ENCODE data around the gene KPNA6.

Gene KPNA6

GRCh38 chr1:32187850-32188249 is 80.0 kb downstream of the KPNA6 start:
- no peak for DNase-seq (ENCODE audit: low read depth)

GRCh38 chr1:32192220-32192948 is 84.5 kb downstream of the KPNA6 start:
- DNase-seq (ENCODE audit: low read depth), result no peak

DNA sequence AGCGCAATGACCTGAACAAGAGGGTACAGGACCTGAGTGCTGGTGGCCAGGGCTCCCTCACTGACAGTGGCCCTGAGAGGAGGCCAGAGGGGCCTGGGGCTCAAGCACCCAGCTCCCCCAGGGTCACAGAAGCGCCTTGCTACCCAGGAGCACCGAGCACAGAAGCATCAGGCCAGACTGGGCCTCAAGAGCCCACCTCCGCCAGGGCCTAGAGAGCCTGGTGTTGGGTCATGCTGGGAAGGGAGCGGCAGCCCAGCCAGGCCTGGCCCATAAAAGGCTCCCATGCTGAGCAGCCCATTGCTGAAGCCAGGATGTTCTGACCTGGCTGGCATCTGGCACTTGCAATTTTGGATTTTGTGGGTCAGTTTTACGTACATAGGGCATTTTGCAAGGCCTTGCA is 87.1 kb downstream of the KPNA6 start:
- DNase-seq (ENCODE audit: low read depth), result no peak

DNA sequence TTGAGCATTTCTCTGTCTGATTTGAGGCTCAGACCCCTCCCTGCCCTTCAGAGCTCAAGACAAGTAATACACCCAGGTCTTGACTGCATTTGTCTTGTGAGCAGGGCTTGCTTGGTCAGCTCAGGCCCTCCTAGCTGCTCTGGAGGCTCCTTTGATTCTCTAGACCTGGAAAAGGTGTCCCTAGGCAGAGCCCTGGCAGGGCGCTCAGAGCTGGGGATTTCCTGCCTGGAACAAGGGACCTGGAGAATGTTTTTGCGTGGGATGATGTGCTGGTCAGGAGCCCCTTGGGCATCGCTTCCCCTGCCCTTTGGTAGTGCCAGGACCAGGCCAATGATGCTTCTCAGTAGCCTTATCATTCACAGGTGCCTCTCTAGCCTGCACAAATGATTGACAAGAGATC is 87.7 kb downstream of the KPNA6 start:
- DNase-seq (ENCODE audit: low read depth), result no peak

- DNase-seq (ENCODE audit: low read depth), result no peak
These were observed 88.3 kb downstream of the KPNA6 start for GRCh38 chr1:32195972-32196823.

DNA sequence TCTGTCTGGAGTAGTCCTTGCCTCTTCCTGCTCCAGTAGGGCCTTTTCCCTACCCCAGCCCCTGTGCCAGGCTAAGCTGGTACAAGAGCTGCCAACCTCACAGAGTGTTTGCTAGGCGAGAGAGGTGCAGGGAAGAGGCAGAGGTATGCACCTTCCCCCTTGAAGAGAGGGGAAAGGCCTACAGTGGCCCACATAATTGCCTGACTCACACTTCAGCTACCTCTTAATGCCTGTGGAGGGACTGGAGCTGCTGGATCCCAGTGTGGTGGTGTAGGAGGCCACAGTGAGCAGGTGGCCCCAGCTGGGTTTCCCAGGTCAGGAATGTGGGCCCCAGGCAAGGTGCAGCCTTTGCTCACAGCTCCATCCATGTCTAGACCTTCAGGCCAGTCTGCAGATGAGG is 89.2 kb downstream of the KPNA6 start:
- no peak for DNase-seq (ENCODE audit: low read depth)

DNA sequence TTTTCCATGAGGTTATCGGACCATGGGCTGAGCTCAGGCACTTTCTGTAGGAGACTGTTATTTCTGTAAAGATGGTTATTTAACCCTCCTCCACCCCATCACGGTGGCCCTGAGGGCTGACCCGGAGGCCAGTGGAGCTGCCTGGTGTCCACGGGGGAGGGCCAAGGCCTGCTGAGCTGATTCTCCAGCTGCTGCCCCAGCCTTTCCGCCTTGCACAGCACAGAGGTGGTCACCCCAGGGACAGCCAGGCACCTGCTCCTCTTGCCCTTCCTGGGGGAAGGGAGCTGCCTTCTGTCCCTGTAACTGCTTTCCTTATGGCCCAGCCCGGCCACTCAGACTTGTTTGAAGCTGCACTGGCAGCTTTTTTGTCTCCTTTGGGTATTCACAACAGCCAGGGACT is 90.0 kb downstream of the KPNA6 start:
- DNase-seq (ENCODE audit: low read depth), result no peak

DNA sequence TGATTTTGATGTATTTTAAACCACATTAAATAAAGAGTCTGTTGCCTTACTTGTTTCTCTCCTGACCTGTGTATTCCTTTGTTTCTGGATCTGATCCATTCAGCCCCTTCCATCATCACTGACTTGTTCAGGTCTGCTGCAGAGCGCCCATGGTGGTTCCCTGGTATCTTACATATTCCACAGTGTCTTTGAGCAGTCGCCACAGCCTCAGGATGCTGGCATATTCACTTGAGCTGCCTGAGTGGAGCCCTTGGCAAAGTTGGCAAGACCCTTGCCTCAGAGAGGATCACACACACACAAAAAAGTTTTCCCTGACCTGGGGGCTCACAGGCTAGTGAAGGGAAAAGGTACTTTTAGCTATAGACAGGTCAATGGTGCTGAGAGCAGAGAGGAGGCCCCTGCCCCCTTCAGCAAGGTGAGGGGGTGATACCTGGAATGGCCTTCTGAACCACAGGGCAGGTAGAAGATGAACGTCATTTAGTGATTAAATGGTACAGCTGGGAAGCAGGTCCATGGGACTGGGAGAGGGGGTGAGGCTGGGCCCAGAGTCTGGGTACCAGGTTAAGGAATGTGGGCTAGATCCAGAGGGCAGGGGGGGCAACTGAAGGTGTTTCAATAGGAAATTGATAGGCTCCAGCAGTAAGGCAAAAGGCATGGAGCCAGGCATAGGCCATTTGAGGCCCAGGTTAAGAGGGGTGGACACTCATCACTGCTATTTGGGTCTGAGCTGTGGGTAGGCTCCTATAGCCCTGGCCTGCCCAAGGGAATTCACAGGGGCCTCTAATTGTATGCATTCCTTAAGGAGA is 90.6 kb downstream of the KPNA6 start:
- no peak for DNase-seq (ENCODE audit: low read depth)

DNA sequence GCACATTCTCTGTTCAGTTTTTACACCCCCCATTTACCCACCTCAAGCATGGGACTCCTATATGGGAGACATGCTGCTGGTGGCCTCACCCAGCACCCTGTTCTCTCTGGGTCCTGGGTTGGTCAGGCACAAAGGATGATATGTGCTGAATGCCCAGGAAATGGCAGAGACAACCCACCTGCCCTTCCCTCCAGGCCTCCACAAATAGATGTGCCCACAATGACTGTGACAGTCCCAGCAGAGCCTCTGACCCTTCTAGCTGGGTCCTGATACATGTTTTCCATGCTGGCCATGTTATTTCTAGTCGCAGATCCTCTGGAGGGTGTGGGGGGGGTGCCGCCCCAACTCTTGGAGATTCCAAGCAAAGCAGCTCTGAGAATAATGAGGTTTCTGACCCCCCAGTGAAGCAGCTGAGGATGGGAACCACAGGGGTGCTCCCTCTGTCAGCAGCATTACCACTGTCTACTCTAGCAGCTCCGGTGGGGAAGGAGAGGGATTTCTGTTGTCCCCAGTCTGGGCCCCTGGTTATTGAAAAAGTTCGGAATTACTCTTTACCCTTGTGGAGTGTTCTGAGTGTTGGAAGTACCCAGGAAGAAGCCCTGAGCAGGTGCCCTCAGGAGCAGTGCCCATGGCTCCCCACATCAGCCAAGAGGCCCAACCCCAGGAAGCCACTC is 91.3 kb downstream of the KPNA6 start:
- no peak for DNase-seq (ENCODE audit: low read depth)

GRCh38 chr1:32199717-32200072 is 91.8 kb downstream of the KPNA6 start:
- DNase-seq (ENCODE audit: low read depth), result no peak

GRCh38 chr1:32200226-32201010 is 92.6 kb downstream of the KPNA6 start, which contains the start of gene CCDC28B:
Gene CCDC28B, plus strand, starts transcription at chr1:32200595. Its CDS starts 1,341 bp downstream, at chr1:32201936.
- no peak for DNase-seq (ENCODE audit: low read depth)

DNA sequence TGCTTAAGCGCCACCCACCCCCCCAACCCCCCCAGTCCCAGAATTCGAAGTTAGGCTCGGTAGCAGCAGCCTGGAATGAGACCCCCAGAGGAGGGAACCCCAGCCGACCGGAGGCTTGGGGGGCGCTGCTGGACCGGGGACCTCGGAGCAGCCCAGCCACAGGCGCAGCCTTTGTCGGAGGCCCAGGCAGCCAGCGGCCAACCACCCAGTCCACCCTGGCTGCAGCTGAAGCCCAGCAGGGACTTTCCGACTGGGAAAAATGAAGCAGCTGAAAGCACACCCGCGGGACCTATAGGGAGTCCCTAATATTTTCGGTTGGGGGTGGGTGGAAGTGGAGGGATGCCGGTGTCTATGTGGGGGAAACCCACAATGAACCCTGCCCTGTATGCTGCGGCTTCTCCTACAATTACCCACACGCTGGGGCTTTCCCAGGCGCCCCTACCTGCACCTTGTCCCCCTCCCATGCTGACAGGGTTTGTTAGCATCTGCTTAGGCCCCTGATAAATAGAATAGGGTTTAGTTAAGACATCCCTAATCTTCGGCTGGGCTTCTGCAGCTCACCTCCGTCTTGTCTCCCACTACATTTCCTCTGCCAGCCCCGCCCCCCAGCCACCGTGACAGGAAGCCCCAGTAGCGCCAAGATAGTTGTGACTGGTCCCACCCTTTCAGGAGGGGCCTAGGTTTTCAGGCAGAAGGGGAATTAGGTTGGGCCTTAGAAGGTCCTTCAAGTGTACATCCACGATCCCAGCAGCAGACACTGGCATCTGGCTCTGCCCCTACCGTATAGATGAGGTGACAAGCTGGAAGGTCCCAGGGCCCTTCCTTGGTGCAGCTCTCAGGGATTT is 93.4 kb downstream of the KPNA6 start:
- DNase-seq (ENCODE audit: low read depth), result peak; percentile 64

GRCh38 chr1:32204943-32205361 is 97.1 kb downstream of the KPNA6 start:
- DNase-seq (ENCODE audit: low read depth), result no peak

DNA sequence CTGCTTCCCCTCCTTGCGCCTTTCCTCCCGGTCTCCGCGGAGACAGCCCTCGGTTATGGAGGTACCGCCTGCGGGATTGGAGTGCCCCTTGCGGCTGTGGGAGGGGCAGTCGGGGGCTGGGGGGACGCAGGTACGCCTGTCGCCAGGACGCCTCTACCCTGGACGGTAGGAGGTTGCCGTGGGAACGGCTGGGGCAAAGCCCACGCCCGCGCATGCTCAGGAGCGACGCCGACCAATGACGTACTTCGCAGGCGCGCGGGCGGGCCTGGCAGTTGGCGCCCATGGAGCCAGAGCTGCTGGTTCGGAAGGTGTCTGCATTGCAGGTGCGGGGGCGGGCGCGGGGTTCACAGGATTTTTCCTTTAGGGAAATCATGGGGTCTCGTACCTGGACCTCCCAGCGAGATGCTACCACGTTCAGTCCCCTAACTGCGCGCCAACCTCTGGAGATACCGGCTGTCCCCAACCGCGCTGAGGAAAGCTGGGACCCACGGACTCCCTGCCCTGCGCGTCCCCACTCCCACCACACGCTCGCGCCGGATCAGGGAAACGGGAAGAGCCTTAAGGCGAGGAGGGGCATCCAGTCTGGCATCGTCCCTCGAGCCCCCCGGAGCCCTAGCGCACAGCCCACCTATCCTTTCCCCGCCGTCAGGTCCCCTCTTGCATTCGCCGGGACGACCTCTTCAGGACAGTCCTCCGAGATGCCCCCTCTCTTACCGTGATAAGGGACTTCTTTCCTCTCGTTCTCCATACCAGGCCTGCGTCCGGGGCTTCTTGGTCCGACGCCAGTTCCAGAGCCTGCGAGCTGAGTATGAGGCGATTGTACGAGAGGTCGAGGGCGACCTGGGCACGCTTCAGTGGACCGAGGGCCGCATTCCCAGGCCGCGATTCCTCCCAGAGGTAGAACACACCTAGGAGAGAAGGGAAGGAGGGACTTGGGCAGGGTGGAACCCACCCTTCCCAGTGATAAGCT is 97.8 kb downstream of the KPNA6 start, which contains the start of gene IQCC:
TSS of gene IQCC (plus strand) at position 271 of the 970 bp plus-strand sequence. CDS start at position 282, 11 bp downstream.
- DNase-seq (ENCODE audit: low read depth), result peak; percentile 66

DNA sequence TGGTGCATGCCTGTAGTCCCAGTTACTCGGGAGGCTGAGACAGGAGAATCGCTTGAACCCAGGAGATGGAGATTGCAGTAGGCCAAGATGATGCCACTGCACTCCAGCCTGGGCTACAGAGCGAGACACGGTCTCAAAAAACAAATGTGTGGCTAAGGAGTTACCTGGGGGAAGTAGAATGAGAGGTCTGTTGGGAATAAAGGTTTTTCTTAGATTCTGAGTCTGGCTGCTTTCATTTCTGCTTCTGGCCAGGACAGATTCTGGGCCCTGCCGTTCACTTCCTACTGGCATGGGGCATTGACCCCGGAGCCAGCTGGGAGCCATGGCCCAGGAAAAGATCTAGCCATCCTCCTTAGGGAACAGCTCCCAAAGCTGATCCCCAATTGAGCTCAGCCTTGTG is 100.6 kb downstream of the KPNA6 start:
- no peak for DNase-seq (ENCODE audit: low read depth)

GRCh38 chr1:32208891-32209328 is 101.1 kb downstream of the KPNA6 start, which contains the start of gene DCDC2B:
Gene DCDC2B, plus strand, starts transcription at chr1:32209089. Its CDS starts 5 bp downstream, at chr1:32209094.
- DNase-seq (ENCODE audit: low read depth), result no peak

DNA sequence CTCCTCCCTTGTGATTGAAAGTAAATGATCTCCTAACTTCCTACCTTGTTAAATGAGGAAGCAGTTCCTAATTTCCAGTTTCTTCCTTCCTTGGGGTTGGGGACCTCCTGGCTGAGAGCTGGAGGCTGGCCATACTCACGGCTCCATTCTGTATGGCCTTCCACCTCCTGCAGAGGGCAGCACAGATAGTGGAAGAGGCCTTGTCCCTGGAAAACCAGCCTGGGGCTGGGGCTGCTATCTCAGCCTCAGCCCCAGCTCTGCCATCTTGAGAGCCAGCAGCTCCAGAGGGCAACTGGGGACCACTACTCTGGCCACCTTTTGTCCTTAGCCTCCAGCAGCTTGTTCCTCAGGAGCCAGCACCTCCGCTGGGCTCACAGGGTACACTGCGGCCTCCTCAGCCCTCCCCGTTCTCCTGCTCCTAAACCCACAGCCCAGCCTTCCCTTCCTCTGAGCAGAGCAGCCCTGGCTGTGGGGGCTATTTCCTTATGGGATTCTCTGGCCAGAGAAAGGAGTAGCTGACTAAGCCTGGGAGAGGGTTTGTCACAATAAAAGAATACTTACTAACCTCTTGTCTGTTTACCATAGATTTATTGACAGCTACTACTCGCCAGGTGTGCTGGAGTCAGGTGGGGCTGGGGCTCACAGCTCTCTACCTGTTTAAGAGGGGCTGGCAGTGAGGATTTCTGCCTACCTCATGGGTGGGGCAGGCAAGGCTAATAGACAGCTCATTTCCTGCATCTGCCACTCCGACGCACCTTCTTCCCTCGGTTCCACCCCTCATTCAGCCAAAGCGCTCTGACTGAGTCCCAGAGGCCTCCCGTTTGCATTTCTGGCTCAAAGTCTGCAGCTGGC is 108.0 kb downstream of the KPNA6 start:
- DNase-seq (ENCODE audit: low read depth), result peak; percentile 32

- no peak for DNase-seq (ENCODE audit: low read depth)
These were observed 108.7 kb downstream of the KPNA6 start for GRCh38 chr1:32216566-32216965.

Data from activated gamma-delta T cell treated with anti-CD3 and anti-CD28 coated beads, Interleukin-2, amount 50 U/mL, for 16 hours (primary cell).